ENCODE measurements around the gene WNT5A. TPM values are rescaled to one million over a fixed set of nuclear protein-coding genes. Genes with fewer than 3 reads are reported as not detected.

Gene WNT5A
- total and polyA plus RNA-seq, 2 donors (not counting 1 experiment from before 2014, with no cell fraction given) = not detected

DNA sequence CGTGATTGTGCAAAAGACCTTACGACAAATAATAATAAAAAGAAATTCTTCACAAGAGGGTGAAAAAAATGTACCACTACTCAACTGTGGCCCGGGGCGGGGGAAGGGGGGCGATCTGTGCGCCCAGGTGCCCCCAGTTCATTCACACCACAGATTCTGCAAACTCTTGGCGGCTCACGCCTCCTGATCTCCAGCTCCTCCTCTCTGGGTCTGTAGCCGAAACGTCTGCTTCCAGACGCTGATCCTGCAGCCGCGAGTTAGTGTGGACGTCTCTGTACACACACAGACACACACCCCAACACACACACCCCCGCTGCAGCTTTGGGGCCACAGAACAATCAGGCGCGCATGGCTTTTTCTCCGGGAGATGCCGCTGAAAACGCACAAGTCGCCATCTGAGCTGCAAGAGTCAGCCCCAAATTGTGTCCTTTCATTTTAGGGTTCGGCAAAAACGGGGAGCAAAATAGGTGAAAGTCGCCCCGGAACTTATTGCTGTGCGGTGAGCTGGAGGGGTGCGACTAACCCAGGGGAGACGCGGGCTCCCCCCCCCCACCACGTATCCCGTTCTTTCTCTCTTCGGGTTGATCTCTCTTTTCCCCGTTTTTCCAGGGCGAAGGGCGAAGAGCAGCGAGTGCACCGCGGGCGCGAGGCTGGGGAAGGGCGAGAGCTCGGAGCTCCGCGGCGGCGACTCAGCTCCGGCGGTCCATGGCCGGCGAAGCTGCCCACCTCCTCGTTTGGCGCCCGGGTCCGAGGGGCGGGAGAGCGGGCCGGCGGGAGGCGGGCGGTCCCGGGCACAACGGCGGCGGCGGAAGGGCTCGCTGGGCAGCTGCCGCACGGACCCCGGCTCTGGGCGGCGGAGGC is 505 bp upstream of the WNT5A start:
- Histone ChIP-seq H3K4me3 (ENCODE audit: control extremely low read depth in 1 of 5, extremely low read depth in 1 of 5, insufficient read depth in 1 of 5, low read depth in 2 of 5, low read length in 4 of 5) (peak overlapping the region; percentile 4 to 55 (median 36)), H3K9ac (ENCODE audit: low read length) (peak overlapping the region; percentile 19), H2AFZ (ENCODE audit: insufficient read depth, low read depth, low read length, poor library complexity, severe bottlenecking) (peak overlapping the region; percentile 54), H3K9me3 (ENCODE audit: control extremely low read depth in 1 of 3, control insufficient read depth in 2 of 3, insufficient read depth in 1 of 3, low read length in 2 of 3) (peaks cover 0 to 24% (median 0%) of the 10 kb centered on the region in 3 donors), H3K4me1 (ENCODE audit: control insufficient read depth in 2 of 2, insufficient read depth in 2 of 2, low read length in 2 of 2) (peaks cover 22% of the 10 kb centered on the region in 2 donors), H3K79me2 (ENCODE audit: control insufficient read depth, insufficient read depth, low read length) (no peaks in the 10 kb centered on the region), H4K20me1 (ENCODE audit: control insufficient read depth, insufficient read depth, low read length, poor library complexity, severe bottlenecking) (no peaks in the 10 kb centered on the region), H3K27me3 (replicated peaks in 1 of 4; ENCODE audit: control extremely low read depth in 1 of 4, control insufficient read depth in 3 of 4, insufficient read depth in 4 of 4, low read length in 3 of 4) (peaks cover 0 to 77% (median 23%) of the 10 kb centered on the region in 4 experiments), H3K4me2 (replicated peaks; ENCODE audit: low read depth, low read length, poor library complexity, severe bottlenecking) (peak overlapping the region; percentile 62), H3K36me3 (replicated peaks in 1 of 2; ENCODE audit: control extremely low read depth in 1 of 2, control insufficient read depth in 1 of 2, extremely low read depth in 1 of 2, insufficient read depth in 2 of 2, low read length in 1 of 2) (no peaks in the 10 kb centered on the region), H3K27ac (ENCODE audit: low read length in 2 of 2) (no peak overlapping the region)
- under 1% methylated on average over 68 of the region's 71 CpGs for WGBS (ENCODE audit: insufficient coverage)
- Mint-ChIP-seq H3K27me3 (peaks cover 79% of the 10 kb centered on the region), H3K4me1 (peaks cover 33% of the 10 kb centered on the region), H3K27ac (no peak overlapping the region), H3K9me3 (ENCODE audit: insufficient read depth) (no peaks in the 10 kb centered on the region), H3K4me3 (peak overlapping the region; percentile 79)
- ChIA-PET POLR2A (no interaction called here), CTCF (no interaction called here)
- intact Hi-C loops (cut with micrococcal nuclease) = no loop called here
- no peak for ATAC-seq (ENCODE audit: low read depth)
- peak; percentile 17 for DNase-seq
- TF ChIP-seq EZH2 (IDR thresholded peaks at IDR 0.05; ENCODE audit: borderline replicate concordance, insufficient read depth, low read depth, low read length, poor library complexity, severe bottlenecking) = no peak

DNA sequence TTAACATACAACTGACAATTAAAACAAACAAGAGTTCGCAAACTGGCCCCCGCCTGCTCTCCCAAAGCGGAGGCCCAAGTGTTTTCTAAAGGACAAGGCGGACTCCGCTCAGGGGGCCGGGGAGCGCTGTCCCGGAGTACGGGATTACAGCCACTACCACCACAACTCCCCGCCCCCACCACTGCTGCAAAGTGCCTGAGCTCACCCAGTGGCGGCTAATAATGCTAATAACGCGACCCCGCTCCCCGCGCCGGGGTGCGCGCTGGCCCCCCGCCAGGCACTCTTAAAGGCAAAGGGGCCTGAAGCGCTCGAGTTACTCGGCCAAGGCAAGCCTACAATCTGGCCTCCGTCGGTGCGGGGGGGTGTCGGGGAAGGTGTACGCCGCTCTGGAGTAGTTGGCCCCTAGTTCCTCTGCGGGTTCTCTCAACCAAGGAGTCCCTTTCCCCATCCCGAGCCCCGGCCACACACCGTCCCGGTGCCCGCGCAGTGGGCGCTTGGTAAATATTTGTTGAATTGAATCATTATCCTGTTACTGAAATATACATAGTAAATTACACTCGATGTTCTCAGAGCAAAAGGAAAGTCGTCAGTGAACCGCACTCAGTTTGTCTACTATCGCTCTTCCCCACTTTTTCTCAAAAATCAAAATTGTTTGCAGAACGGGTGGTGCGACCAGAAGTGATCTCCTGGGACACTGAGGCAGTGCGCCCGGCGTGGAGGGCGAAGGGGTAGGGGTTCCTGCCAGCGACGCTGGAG is 827 bp downstream of the WNT5A start:
- H3K4me2 ChIP-seq (replicated peaks; ENCODE audit: low read depth, low read length, poor library complexity, severe bottlenecking) = peak overlapping the region; percentile 62
- H3K4me1 ChIP-seq (ENCODE audit: control insufficient read depth in 2 of 2, insufficient read depth in 2 of 2, low read length in 2 of 2) = peaks cover 22% of the 10 kb centered on the region in 2 donors
- Mint-ChIP-seq H3K4me3 (peak overlapping the region; percentile 71), H3K9me3 (ENCODE audit: insufficient read depth) (no peaks in the 10 kb centered on the region), H3K4me1 (peaks cover 33% of the 10 kb centered on the region), H3K27me3 (peaks cover 76% of the 10 kb centered on the region), H3K27ac (no peak overlapping the region)
- H3K27me3 ChIP-seq (replicated peaks in 1 of 4; ENCODE audit: control extremely low read depth in 1 of 4, control insufficient read depth in 3 of 4, insufficient read depth in 4 of 4, low read length in 3 of 4) = peaks cover 0 to 90% (median 27%) of the 10 kb centered on the region in 4 experiments
- H3K4me3 ChIP-seq (ENCODE audit: control extremely low read depth in 1 of 5, extremely low read depth in 1 of 5, insufficient read depth in 1 of 5, low read depth in 2 of 5, low read length in 4 of 5) = no peak overlapping the region
- ChIA-PET CTCF (no interaction called here), POLR2A (no interaction called here)
- intact Hi-C loops (cut with micrococcal nuclease) = no loop called here
- no peak for ATAC-seq (ENCODE audit: low read depth)
- 5% methylated on average over 35 of the region's 49 CpGs for WGBS (ENCODE audit: insufficient coverage)
- H3K9ac ChIP-seq (ENCODE audit: low read length) = no peak overlapping the region
- H3K27ac ChIP-seq (ENCODE audit: low read length in 2 of 2) = no peak overlapping the region
- H3K36me3 ChIP-seq (replicated peaks in 1 of 2; ENCODE audit: control extremely low read depth in 1 of 2, control insufficient read depth in 1 of 2, extremely low read depth in 1 of 2, insufficient read depth in 2 of 2, low read length in 1 of 2) = no peaks in the 10 kb centered on the region
- H4K20me1 ChIP-seq (ENCODE audit: control insufficient read depth, insufficient read depth, low read length, poor library complexity, severe bottlenecking) = no peaks in the 10 kb centered on the region
- TF ChIP-seq EZH2 (IDR thresholded peaks at IDR 0.05; ENCODE audit: borderline replicate concordance, insufficient read depth, low read depth, low read length, poor library complexity, severe bottlenecking) = no peak
- TF ChIP-seq, protein P1, sequence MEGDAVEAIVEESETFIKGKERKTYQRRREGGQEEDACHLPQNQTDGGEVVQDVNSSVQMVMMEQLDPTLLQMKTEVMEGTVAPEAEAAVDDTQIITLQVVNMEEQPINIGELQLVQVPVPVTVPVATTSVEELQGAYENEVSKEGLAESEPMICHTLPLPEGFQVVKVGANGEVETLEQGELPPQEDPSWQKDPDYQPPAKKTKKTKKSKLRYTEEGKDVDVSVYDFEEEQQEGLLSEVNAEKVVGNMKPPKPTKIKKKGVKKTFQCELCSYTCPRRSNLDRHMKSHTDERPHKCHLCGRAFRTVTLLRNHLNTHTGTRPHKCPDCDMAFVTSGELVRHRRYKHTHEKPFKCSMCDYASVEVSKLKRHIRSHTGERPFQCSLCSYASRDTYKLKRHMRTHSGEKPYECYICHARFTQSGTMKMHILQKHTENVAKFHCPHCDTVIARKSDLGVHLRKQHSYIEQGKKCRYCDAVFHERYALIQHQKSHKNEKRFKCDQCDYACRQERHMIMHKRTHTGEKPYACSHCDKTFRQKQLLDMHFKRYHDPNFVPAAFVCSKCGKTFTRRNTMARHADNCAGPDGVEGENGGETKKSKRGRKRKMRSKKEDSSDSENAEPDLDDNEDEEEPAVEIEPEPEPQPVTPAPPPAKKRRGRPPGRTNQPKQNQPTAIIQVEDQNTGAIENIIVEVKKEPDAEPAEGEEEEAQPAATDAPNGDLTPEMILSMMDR (IDR thresholded peaks at IDR 0.05) = no peak
- H3K9me3 ChIP-seq (ENCODE audit: control extremely low read depth in 1 of 3, control insufficient read depth in 2 of 3, insufficient read depth in 1 of 3, low read length in 2 of 3) = peaks cover 0 to 30% (median 0%) of the 10 kb centered on the region in 3 donors
- H2AFZ ChIP-seq (ENCODE audit: insufficient read depth, low read depth, low read length, poor library complexity, severe bottlenecking) = no peak overlapping the region
- H3K79me2 ChIP-seq (ENCODE audit: control insufficient read depth, insufficient read depth, low read length) = no peaks in the 10 kb centered on the region
- DNase-seq = peak; percentile 10
